ENCODE results near the gene GPR143.

GPR143 gene

DNA sequence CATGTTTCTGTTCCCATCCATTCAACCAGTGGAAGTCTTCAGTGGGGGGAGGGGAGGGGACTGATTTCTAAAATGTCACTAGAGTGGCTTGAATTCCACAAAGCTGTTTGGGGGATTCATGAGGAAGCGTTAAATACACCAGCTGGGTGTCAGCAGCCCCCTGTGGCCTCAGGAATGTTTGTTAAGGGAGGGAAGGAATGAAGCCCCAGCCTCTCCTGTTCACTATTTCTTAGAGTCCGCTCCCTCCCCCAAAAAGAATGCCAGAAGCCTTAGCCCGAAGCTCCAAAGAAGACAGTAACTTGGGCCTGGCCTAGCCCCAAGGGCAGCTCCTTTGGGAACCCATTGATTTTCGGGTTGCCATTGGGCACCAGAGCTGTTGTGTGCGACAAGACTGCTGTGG lies 23.9 kb upstream of the GPR143 start:
- Histone ChIP-seq H3K36me3 (ENCODE audit: control insufficient read depth, insufficient read depth, low read length) (no peaks in the 10 kb centered on the region), H3K27me3 (ENCODE audit: control insufficient read depth, insufficient read depth, low read length, poor library complexity, severe bottlenecking) (no peaks in the 10 kb centered on the region), H3K27ac (ENCODE audit: insufficient read depth, low read depth, low read length, poor library complexity, severe bottlenecking) (peak overlapping the region; percentile 50), H3K4me1 (ENCODE audit: control insufficient read depth, insufficient read depth, low read length) (peaks cover 13% of the 10 kb centered on the region), H3K4me3 (ENCODE audit: insufficient read depth, low read depth, low read length) (no peak overlapping the region), H3K9me3 (ENCODE audit: control insufficient read depth, low read length) (no peaks in the 10 kb centered on the region)
- 6 to 7% methylated on average over 5 of the region's 5 CpGs for WGBS, 2 experiments

DNA sequence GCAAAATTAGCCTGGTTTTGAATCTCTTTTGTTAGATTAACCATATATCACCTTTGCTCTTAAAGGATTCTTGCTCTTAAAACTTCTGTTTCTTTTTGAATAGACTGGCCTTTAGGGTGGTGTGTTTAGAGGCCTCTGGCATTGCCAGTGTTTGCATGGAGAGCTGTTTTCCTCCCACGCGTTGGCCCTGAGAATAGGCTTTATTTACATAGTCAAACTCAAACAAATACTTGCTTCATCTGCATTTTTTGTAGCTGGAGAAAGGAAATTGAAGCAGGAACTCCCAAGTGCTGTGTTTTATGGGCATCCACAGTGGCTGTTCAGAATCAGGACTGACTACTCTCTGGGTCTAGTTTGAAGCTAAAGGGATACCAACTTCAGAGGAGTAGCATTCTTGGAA lies 23.3 kb upstream of the GPR143 start:
- 8% methylated on average over 2 of the region's 2 CpGs; no CpG with 5 or more reads in 1 of the 2 experiments for WGBS, 2 experiments
- H3K27ac ChIP-seq (ENCODE audit: insufficient read depth, low read depth, low read length, poor library complexity, severe bottlenecking) = no peak overlapping the region
- H3K27me3 ChIP-seq (ENCODE audit: control insufficient read depth, insufficient read depth, low read length, poor library complexity, severe bottlenecking) = no peaks in the 10 kb centered on the region
- H3K4me1 ChIP-seq (ENCODE audit: control insufficient read depth, insufficient read depth, low read length) = peaks cover 13% of the 10 kb centered on the region
- H3K36me3 ChIP-seq (ENCODE audit: control insufficient read depth, insufficient read depth, low read length) = no peaks in the 10 kb centered on the region
- H3K9me3 ChIP-seq (ENCODE audit: control insufficient read depth, low read length) = no peaks in the 10 kb centered on the region
- peak overlapping the region; percentile 23 for H3K4me3 ChIP-seq (ENCODE audit: insufficient read depth, low read depth, low read length)

DNA sequence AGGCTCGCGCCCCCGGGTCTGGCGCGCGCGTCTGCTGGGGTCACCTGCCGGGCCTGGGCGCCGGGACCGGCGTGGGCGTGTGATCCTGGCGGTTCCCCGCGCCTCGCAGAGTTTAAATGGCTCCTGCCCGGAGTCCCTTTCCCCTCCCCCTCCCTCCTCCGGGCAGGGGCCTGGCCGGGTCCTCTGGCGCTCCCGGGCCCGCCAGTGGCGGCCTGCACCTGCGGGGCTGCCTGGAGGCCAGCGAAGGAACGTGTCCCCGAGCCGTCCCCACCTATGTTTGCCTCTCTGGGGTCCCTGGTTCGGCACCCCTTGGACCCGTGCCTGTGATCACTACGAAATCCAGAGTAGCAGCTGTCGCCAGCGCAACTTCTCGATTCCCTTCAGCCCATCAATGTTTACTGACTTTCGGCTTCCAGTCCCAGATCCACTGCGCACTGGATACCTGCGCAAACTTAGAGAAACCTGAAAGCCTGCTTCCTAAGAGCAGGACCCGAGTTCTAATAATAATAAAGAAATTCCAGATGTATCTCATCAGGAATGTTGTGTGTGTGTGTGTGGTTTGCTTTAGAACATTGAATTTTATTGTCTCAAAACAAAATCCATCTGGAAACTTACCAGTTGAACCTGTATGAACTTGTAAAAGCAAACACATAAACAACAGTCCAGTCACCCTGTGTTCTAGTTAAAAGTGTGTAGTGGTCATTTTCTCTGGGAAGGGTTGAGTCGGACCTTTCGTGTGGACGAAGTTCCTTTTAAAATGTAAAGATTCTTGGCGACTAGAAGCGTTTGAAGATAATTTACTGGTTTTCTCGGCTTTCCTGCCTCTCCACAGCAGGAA lies 21.4 kb upstream of the GPR143 start:
- Histone ChIP-seq H3K27ac (ENCODE audit: insufficient read depth, low read depth, low read length, poor library complexity, severe bottlenecking) (no peak overlapping the region), H3K4me3 (ENCODE audit: insufficient read depth, low read depth, low read length) (peak overlapping the region; percentile 57), H3K4me1 (ENCODE audit: control insufficient read depth, insufficient read depth, low read length) (peaks cover 13% of the 10 kb centered on the region), H3K27me3 (ENCODE audit: control insufficient read depth, insufficient read depth, low read length, poor library complexity, severe bottlenecking) (no peaks in the 10 kb centered on the region), H3K9me3 (ENCODE audit: control insufficient read depth, low read length) (no peaks in the 10 kb centered on the region), H3K36me3 (ENCODE audit: control insufficient read depth, insufficient read depth, low read length) (no peaks in the 10 kb centered on the region)
- 0 to 1% methylated on average over 43 to 44 of the region's 45 CpGs for WGBS, 2 experiments

DNA sequence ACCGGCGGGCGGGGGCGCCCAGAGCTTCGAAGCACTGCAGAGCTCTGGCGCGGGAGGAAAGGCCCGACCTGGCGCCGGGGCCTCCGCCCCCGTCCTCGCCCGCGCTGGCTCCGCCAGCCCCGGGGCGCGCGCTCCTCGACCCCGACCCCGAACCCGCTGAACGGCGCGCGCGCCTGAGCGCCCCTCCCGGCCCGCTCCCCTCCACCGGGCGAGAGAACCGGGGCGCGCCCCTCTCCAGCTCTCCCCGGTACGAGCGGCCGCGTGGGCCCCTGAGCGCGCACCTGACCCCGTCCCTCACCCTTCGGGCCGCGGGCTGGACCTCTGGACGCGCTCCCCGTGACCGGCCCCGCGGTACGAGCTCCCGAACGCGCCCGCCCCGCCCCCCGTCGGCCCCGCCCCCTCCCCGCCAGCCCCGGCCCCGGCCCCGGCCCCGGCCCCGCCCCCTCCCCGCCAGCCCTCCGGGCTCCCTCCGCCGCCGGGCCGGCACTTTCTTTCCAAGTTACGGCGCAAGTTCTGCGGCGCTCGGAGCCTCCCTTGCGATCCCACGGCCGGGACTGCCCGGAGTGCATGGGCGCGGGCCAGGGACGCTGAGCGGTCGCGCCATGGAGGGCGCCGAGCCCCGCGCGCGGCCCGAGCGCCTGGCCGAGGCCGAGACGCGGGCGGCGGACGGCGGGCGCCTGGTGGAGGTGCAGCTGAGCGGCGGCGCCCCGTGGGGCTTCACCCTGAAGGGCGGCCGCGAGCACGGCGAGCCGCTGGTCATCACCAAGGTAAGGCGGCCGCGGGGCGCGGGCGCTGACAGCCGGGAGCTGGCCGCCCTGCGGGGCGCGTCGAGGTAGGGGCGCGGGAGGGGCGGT lies 20.5 kb upstream of the GPR143 start, which contains the start of gene SHROOM2:
SHROOM2 (plus strand) TSS at position 486 of the 854 bp plus-strand sequence; CDS start at position 603, 117 bp downstream.
- Histone ChIP-seq H3K4me3 (ENCODE audit: insufficient read depth, low read depth, low read length) (peak within 1 kb of the TSS; percentile 57), H3K27ac (ENCODE audit: insufficient read depth, low read depth, low read length, poor library complexity, severe bottlenecking) (no peak within 1 kb of the TSS), H3K9me3 (ENCODE audit: control insufficient read depth, low read length) (no peaks in the 10 kb centered on the region), H3K27me3 (ENCODE audit: control insufficient read depth, insufficient read depth, low read length, poor library complexity, severe bottlenecking) (no peaks in the 10 kb centered on the region), H3K4me1 (ENCODE audit: control insufficient read depth, insufficient read depth, low read length) (peaks cover 13% of the 10 kb centered on the region), H3K36me3 (ENCODE audit: control insufficient read depth, insufficient read depth, low read length) (no peaks in the 10 kb centered on the region)
- WGBS, 2 experiments = 0% methylated on average over 127 to 132 of the region's 132 CpGs

DNA sequence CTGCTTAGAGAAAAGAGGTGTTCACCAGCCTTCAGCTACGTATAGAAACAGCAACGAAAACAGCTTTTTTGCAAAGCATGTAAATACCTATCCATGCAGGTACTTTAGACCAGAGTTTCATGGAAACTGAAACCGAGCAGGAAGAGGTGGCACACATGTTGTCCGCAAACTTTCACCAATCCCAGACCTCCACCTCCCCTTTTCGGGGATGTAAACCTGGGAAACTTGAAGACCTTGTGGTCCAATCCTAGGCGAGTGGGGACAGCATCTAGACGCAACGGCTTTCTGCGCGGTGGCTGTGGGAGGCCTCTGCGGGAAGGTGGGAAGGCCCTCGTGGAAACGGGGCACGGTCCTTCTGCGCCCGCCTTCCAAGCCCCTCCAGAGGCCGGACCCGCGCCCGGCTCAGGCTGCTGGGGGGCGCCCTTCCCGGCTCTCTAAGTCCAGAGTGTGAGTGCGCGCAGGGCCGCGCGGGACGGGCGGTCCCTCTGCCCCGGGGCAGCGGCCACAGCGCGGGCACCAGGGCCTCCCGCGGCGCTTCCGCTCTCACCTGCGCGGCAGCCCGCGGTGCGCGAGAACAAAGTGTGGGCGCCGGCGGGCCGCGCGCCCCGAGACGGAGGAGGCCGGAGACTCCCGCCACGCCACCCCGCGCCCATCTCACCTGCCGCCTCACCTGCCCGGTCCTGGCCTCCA lies 19.8 kb upstream of the GPR143 start:
- H3K4me3 ChIP-seq (ENCODE audit: insufficient read depth, low read depth, low read length) = peak overlapping the region; percentile 57
- 5 to 6% methylated on average over 58 of the region's 58 CpGs for WGBS, 2 experiments

DNA sequence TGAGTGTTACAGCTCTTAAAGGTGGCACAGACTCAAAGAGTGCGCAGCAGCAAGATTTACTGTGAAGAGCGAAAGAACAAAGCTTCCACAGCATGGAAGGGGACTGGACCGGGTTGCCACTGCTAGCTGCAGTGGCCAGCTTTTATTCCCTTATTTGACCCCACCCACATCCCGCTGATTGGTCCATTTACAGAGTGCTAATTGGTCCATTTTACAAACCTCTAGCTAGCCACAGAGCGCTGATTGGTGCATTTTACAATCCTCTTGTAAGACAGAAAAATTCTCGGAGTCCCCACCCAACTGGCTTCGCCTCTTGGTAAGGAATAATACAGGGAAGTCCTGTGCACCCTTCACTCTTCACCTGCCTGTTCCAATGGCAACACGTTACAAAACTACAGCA lies 18.7 kb upstream of the GPR143 start:
- H3K9me3 ChIP-seq (ENCODE audit: control insufficient read depth, low read length) = no peaks in the 10 kb centered on the region
- peaks cover 2% of the 10 kb centered on the region for H3K4me1 ChIP-seq (ENCODE audit: control insufficient read depth, insufficient read depth, low read length)
- H3K4me3 ChIP-seq (ENCODE audit: insufficient read depth, low read depth, low read length) = no peak overlapping the region
- 96 to 97% methylated on average over 8 of the region's 8 CpGs for WGBS, 2 experiments
- no peaks in the 10 kb centered on the region for H3K27me3 ChIP-seq (ENCODE audit: control insufficient read depth, insufficient read depth, low read length, poor library complexity, severe bottlenecking)
- H3K27ac ChIP-seq (ENCODE audit: insufficient read depth, low read depth, low read length, poor library complexity, severe bottlenecking) = no peak overlapping the region
- H3K36me3 ChIP-seq (ENCODE audit: control insufficient read depth, insufficient read depth, low read length) = no peaks in the 10 kb centered on the region

More for the DNA sequence above, 19.8 kb upstream of the GPR143 start:
- Histone ChIP-seq H3K27ac (ENCODE audit: insufficient read depth, low read depth, low read length, poor library complexity, severe bottlenecking) (no peak overlapping the region), H3K27me3 (ENCODE audit: control insufficient read depth, insufficient read depth, low read length, poor library complexity, severe bottlenecking) (no peaks in the 10 kb centered on the region), H3K4me1 (ENCODE audit: control insufficient read depth, insufficient read depth, low read length) (peaks cover 10% of the 10 kb centered on the region), H3K36me3 (ENCODE audit: control insufficient read depth, insufficient read depth, low read length) (no peaks in the 10 kb centered on the region), H3K9me3 (ENCODE audit: control insufficient read depth, low read length) (no peaks in the 10 kb centered on the region)

DNA sequence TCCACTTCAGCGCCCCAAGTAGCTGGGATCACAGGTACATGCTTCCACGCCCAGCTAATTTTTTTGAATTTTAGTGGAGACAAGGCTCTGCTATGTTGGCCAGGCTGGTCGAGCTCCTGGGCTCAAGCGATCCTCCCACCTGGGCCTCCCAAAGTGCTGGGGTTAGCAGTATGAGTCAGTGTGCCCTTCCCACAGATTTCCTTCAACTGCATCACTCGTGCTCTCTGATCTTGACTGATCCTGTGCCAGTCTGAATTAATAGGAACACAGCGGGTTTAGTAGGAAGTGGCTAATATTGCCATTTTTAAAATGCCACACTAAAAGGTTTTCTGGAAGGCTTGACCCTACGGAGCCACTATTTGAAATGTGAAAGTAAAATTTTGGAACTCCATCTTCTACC lies 16.3 kb upstream of the GPR143 start:
- H3K36me3 ChIP-seq (ENCODE audit: control insufficient read depth, insufficient read depth, low read length) = no peaks in the 10 kb centered on the region
- 90 to 97% methylated on average over 4 to 6 of the region's 7 CpGs for WGBS, 2 experiments
- no peak overlapping the region for H3K27ac ChIP-seq (ENCODE audit: insufficient read depth, low read depth, low read length, poor library complexity, severe bottlenecking)
- H3K27me3 ChIP-seq (ENCODE audit: control insufficient read depth, insufficient read depth, low read length, poor library complexity, severe bottlenecking) = no peaks in the 10 kb centered on the region
- no peaks in the 10 kb centered on the region for H3K4me1 ChIP-seq (ENCODE audit: control insufficient read depth, insufficient read depth, low read length)
- H3K9me3 ChIP-seq (ENCODE audit: control insufficient read depth, low read length) = no peaks in the 10 kb centered on the region
- H3K4me3 ChIP-seq (ENCODE audit: insufficient read depth, low read depth, low read length) = no peak overlapping the region

DNA sequence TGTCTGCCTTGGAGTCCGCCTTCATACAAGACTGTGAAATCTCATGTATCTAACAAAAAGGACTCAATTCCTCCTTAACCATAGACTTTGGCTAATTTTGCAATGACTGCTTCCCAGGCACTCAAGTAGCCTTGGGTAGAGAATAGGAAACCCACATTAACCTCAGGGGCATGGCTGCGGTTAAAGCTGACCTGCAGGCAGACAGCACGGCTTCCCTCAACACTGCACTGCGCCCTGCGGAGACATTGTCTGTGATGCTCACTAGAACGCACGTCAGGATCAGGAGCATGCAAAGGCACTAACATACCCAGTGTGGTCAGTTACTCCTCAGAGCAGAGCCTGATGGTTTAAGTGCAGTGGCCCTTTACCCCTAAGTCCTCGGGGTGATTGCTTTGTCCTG lies 10.3 kb upstream of the GPR143 start:
- Histone ChIP-seq H3K9me3 (ENCODE audit: control insufficient read depth, low read length) (no peaks in the 10 kb centered on the region), H3K4me3 (ENCODE audit: insufficient read depth, low read depth, low read length) (no peak overlapping the region), H3K36me3 (ENCODE audit: control insufficient read depth, insufficient read depth, low read length) (no peaks in the 10 kb centered on the region), H3K27ac (ENCODE audit: insufficient read depth, low read depth, low read length, poor library complexity, severe bottlenecking) (no peak overlapping the region), H3K27me3 (ENCODE audit: control insufficient read depth, insufficient read depth, low read length, poor library complexity, severe bottlenecking) (no peaks in the 10 kb centered on the region), H3K4me1 (ENCODE audit: control insufficient read depth, insufficient read depth, low read length) (no peaks in the 10 kb centered on the region)
- 59 to 60% methylated on average over 8 of the region's 8 CpGs for WGBS, 2 experiments

DNA sequence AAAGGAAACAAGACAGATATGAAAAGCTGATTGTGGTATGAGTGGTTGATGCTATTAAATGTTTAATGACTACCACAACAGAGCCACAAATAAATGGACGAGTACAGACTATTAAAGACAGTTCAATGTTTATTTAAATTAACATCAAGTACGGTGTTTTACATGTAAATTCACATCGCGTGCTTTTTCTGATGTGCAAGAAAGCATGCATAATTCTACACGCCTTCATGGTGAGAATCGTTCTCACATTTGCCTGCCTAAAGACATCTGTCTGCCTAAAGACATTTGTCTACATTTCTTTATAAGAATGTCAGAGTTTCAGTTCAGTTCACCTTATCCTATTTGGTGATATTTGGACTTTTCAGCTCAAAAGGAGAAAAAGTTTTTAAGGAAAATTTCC lies 7.3 kb upstream of the GPR143 start:
- no peak overlapping the region for H3K27ac ChIP-seq (ENCODE audit: insufficient read depth, low read depth, low read length, poor library complexity, severe bottlenecking)
- no peaks in the 10 kb centered on the region for H3K9me3 ChIP-seq (ENCODE audit: control insufficient read depth, low read length)
- 95 to 96% methylated on average over 5 to 6 of the region's 6 CpGs for WGBS, 2 experiments
- no peak overlapping the region for H3K4me3 ChIP-seq (ENCODE audit: insufficient read depth, low read depth, low read length)
- H3K27me3 ChIP-seq (ENCODE audit: control insufficient read depth, insufficient read depth, low read length, poor library complexity, severe bottlenecking) = no peaks in the 10 kb centered on the region
- H3K4me1 ChIP-seq (ENCODE audit: control insufficient read depth, insufficient read depth, low read length) = no peaks in the 10 kb centered on the region
- H3K36me3 ChIP-seq (ENCODE audit: control insufficient read depth, insufficient read depth, low read length) = no peaks in the 10 kb centered on the region

DNA sequence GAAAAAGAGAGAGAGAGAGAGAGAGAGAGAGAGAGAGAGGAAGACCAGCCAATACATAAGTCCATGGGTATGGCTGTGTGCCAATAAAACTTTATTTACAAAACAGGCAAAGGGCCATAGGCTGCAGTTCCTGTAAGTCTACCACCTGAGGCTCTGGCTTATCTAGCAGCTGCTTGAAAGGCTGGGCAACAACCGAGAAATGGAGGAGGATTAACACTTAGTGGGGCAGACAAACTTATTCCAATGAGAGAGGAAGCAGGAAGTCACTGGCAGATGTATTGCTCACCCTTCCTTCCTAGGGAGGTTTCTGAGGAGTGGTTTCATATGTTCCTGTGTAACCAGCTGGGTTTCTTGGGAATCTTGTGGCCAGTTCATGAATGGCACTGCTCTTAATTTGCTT lies 4.7 kb upstream of the GPR143 start:
- H3K4me1 ChIP-seq (ENCODE audit: control insufficient read depth, insufficient read depth, low read length) = peaks cover 6% of the 10 kb centered on the region
- no peaks in the 10 kb centered on the region for H3K9me3 ChIP-seq (ENCODE audit: control insufficient read depth, low read length)
- no peaks in the 10 kb centered on the region for H3K36me3 ChIP-seq (ENCODE audit: control insufficient read depth, insufficient read depth, low read length)
- WGBS, 2 experiments = 68 to 82% methylated on average over 1 of the region's 1 CpG
- H3K27me3 ChIP-seq (ENCODE audit: control insufficient read depth, insufficient read depth, low read length, poor library complexity, severe bottlenecking) = peaks cover 2% of the 10 kb centered on the region
- no peak overlapping the region for H3K27ac ChIP-seq (ENCODE audit: insufficient read depth, low read depth, low read length, poor library complexity, severe bottlenecking)
- H3K4me3 ChIP-seq (ENCODE audit: insufficient read depth, low read depth, low read length) = no peak overlapping the region
